ENCODE results near the gene ETS1.
"Not testable (repeated sequence)": the region's sequence is repeated elsewhere in the genome, so short reads cannot be mapped to it uniquely, and the experiment has no call there.

The ETS1 gene

DNA sequence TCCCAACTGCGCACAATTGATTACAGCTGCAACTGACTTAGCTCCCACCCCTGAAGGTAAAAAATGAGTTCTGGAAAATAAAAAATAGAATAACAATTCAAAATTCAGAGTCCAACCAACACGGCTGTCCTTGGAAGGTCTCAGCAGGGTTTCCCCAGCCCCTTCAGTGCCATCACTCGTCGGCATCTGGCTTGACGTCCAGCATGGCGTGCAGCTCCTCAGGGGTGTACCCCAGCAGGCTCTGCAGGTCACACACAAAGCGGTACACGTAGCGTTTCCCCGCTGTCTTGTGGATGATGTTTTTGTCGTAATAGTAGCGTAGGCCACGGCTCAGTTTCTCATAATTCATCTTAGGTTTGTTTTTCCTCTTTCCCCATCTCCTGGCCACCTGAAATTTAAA lies 125.2 kb downstream of the ETS1 start:
- ATAC-seq, result no peak

DNA sequence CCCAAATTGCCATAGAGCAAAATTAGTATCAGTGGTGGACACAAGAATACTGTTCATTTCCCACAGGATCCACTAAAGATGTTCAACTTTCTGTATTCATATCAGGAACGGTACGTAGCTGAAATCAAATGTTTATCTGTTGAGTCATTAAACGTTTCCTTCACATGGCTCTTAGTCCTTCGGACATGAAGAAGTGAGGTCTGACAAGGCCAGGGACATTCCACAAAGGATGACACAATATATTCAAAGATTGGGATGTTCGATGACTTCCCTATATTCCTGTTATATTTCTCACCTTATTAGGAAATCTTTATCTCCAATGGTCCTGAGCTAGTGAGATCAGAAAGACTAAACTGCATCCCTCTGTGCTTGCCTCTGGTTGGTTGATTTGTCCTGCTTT lies 129.0 kb downstream of the ETS1 start:
- ATAC-seq, result no peak

DNA sequence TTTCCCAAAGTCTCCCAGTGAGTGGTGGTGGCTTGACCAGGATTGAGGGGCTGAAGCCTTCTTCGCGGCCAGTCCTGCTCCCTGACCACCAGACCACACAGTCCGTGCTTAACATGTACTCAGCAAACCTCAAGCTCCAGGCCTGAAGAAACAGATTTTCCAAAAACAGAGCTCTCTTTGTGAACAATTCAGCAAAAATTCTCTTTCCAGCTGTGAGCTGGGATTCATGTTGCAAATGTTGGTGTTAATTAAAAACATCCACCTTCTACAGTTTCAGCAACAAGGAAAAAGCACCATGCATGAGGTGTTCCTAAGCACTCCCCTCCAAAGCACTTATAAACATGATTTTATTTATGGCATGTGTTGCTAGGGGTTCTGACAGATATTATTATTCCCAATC lies 129.5 kb downstream of the ETS1 start:
- no peak for ATAC-seq

DNA sequence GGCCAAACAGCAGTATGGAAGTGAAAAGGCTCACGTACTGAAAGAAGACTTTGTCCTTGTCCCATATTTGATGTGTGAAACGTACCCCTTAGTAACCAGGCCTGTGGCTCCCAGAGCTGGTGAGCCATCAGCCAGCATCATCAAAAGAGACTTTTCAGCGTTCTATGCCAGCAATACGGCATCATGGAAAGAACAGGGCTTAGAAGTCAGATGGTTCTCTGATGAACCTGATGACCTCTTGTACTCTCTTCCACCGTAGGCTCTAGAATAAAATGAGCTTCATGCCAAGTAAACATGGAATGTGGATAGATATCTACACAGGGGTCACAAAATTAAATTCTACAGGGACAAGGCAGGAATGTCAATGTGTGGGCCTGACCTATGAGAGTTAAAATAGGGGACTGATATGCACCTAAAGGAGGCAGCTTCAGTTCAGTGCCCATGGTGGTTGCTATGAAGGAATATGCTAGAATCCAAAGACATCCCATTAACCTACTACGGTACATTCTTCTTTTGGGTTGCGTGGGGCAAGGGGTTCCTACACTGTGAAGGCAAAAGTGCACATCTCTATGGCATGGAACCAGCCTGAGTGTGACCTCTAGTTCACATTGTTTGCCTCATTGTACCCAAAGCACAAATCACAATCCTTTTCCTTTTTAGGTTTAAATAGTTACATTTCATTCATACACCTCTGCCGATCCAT lies 130.6 kb downstream of the ETS1 start:
- no peak for ATAC-seq

DNA sequence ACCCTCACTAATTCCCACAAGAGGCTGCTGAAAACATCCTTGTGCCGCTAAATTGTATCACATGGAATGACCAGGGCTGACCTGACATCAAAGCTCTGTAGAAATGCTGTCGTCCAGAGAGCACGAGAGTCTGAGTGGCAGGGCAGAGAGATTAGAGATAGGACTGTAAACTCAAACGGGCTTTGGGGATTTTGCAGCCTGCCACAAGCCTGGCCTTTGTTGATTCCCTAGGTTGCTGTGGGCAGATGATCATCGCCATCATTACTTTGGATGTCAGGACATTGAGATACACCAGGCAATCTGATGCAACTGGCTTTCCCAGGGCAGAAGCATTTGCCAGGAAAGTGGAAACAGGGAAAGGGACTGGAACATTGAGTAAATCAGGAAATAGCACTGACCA lies 131.6 kb downstream of the ETS1 start:
- ATAC-seq, result no peak

DNA sequence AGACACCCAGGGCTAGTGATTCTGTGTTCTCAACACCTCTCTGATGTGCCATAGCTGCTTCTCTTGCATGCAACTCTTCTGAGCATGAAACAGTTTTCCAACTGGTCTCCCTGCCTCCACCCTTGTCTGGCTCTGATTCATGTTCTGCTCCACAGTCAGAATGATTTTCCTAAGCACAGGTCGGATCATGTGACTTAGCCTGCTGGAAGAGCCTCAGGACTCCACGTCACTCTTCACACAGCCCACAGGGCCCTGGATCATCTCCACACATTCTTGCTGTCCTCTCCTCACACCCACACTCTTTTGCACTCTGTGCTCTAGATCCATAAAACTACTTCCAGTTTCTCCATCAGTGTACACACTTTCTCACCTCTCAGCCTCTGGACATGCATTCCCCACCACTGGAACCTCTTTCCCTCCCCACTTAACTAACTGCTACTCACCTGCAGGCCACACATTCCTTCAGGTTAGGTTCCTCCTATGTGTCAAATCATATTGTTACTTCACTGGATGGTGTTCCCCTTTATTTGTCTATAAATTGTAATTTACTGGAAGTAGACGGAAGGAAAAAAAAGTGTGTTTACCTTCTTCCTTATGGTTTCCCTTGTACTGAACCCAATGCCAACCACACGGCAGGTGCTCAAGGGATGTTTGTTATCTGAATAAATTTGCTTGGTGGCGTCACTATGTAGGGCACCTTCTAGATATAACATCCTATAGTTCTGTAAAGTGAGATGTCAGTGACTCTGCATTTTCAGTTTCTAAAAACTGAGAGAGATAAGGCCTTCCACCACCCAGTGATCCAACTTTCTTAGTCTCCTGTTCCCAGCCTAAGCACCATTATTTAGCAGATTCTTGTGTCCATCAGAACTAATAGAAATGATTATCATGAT lies 133.7 kb downstream of the ETS1 start:
- ATAC-seq, result peak; percentile 37 to 42

DNA sequence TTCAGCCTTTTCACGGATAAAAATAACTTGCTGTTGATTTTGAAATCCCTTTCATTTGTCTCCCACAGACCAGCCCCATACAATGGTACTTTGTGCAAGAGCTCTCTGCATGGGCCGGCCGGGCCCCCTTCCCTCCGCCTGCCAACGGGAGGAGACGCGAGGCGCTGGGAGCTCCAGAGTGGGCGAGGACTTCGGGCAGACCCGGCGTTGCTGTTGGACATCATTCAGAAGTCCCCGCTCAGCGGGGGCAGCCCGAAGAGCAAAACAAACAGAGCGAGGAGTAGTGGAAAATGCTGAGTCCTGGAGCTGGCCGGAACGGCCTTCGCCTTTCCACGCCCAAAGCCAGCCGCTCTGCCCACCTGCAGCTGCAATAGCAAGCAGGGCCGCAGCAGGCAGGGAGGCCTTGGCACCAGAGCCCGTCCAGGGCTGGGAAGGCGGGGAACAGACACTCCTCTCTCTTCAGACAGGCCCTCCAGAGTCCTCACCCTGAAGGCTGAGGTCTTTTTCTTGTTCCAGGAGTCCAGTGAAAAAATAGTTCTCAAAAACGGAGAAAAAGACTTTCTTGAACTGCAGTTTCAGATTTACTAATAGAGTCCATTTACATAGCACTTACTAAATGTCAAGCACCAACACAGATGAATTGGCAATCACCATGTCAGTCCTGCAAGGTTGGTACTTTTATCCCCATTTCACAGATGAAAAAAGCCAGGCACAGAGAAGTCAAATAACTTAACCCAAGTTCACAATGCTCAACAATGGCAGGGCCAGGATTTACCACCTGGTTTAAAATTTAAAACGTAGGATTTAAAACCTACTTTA lies 135.5 kb downstream of the ETS1 start:
- ATAC-seq, result no peak

DNA sequence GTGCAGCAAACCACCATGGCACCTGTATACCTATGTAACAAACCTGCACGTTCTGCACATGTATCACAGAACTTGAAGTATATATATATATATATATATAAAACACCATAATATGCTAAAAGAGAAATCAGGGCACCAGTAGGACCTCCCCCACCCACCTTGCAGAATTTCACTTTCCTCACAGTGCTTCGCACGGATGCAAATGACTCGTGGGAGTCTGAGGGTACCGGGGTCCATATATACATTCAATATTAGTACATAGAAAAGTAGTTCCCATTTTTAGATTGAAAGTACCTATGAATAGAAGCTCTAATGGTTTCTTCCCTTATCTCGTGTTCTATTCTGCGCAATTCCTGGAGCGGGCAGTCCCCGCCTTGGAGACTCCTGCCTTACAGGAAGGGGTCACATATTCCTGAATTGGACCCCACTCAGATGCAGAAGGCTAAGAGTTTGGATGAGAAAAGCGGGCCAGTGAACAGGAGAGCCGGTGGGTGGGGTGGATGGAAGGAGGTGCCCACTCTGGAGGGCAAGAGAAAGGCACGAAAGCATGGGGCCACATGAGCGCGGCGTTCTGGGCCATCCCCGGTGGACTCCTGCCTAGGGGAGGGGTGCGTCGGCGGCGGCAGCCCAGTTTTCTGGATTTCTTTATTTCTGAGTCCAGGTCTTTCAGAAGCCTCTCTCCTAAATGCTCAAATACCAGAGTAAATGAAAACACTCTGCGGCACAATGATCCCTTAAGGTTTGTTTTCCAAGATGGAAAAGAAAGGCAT lies 136.3 kb downstream of the ETS1 start:
- ATAC-seq, result no peak

DNA sequence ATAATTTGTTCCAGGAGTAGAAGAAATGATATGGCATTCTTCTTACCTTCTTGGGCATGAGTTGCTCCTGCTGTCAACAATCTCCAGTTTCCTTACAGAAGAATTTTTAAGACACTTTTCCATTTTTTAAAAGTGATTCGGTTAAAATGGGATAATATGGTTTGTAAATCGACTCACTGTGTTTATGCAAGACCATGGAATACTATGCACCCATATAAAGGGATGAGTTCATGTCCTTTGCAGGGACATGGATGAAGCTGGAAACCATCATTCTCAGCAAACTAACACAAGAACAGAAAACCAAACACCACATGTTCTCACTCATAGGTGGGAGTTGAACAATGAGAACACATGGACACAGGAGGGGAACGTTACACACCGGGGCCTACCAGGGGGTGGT lies 136.9 kb downstream of the ETS1 start:
- not testable (repeated sequence) for ATAC-seq

DNA sequence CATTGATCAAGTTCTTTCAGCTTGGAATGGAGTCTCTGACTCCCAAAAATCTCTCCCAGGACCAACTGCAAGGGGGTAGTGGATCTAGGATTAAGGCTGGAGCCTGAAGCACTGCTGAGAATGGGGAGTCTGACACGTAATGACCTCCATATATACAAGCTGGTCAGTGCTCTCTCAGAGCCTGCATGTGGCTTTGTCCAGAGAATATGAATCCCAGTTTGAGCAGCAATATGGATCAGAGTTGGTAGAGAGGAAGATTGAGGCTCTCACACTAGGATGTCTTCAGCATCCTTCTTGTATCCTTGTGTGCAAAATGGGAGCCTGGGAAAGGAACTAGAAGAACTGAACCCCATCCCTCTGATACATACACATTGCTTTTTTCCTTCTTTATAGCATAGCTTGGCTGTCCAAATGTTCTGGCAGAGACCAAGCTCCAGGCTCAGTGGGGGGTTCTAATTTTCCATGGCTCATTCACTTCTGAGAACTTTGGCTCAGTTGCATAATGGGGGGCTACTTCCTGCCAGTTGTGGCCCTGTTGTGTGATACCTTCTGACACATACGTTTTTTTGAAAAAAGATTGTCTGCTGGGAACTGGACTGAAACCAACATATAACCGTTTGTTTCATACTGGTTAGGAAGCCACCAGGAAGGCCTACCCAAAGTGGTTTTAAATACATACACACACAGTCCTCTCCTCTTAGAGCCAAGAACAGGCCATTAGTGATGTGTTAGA lies 138.2 kb downstream of the ETS1 start:
- ATAC-seq, result peak in 1 of 2 donors; percentile 10

DNA sequence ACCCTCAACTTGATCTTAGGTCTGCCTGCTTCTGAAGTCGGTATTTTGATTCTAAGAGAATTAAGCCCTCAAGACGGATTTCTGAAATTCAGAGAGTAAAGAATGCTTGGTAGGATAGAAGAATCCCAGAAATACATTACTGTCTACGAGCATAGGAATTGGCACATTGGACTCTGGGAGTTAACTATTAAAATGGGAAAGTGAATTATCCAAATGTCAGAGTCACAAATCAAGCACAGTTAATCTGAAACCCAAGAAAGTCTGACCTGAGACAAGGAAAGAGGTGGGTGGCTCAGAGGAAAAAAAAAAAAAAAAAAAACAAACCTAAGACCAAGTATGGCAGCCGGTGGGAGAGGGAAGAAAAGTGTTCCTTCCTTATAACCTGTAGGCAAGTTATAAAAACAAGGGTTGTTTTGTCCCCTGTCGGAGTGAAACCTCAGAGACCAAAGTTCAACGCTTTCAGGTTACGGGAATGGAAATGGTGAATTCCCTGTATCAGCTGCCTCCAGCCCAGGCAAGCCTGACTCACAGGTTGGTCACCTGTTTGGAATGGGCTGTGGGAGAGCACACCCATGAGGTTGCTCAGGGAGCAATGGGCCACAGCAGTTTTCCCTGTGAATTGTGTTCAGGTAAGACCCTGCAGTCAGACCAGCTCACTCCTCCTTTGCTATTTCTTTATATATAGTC lies 139.0 kb downstream of the ETS1 start:
- ATAC-seq, result no peak

DNA sequence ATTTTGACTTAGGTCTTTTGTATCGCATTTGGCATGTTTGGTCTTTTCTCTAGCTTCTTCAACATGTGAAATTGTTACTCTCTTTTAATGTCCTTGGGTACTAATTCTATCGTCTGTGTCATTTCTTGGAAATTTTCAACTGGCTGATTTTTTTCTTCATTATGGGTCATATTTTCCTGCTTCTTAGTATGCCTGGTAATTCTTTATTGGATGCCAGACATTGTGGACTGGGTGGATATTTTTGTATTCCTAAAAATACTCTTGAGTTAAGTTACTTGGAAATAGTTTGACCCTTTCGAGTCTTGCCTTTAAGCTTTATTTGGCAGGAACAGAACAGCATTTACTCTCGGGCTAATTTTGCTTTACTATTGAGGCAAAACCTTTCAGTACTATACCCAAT lies 140.1 kb downstream of the ETS1 start:
- ATAC-seq, result no peak

DNA sequence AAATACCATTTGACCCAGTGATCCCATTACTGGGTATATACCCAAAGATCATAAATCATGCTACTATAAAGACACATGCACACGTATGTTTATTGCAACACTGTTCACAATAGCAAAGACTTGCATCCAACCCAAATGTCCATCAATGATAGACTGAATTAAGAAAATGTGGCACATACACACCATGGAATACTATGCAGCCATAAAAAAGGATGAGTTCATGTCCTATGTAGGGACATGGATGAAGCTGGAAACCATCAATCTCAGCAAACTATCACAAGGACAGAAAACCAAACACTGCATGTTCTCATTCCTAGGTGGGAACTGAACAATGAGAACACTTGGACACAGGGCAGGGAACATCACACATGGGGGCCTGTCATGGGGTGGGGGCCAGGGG lies 141.4 kb downstream of the ETS1 start:
- ATAC-seq, result not testable (repeated sequence)

DNA sequence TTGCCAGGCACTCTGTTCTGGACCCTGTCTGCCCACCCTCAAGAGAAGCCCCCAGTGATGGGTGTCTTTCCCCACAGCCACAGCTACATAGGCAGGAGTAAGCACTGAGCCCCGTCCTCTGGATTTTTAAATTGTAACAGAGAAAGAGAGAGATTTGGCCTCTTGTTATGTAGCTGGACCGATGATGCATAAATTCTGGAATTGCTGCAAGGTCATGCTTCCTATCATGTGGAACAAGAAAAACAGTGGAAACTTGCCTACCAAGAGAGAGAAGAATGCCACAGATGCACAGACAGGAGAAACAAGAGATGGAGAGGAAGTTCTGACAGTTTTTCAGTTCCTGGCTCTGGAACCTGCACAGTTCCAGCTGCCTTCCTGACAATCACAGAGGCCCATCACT lies 150.2 kb downstream of the ETS1 start:
- ATAC-seq, result no peak

DNA sequence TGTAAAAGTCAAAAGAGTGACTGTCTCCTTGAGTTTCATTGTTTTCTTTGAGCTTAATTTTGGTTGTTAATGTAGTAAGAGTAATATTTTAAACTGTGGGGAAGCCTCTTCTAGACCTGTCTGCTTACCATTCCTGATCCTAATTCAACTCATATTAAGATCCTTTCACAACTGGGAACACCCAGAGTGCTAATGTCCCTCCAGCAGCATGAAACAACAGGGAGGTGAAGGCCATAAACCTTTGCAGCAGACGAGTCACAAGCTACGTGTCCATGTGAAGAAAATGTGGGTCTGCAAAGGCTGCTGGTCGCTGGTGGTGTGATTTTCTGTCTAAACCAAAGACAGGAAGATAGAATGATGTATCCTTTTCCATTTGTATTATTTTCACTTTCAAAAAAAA lies 152.5 kb downstream of the ETS1 start:
- no peak for ATAC-seq

DNA sequence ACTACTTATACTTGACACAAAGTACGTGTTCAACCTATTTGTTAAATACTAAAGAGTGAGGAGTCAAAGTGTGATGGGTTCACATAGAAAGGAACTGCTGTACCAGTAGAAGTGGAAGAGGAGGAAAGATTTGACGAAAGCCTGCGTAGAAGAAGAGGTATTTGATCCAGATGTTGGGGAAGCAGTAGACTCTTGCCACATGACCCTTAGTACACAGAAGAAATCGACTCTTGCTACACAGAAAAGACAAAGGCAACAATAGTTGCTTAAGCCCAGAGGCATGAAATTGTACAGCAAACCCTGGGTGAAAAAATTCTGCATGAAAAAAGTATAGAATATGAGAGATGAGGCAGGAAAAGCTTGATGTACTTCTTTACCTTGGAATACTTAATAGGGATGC lies 152.9 kb downstream of the ETS1 start:
- no peak for ATAC-seq

DNA sequence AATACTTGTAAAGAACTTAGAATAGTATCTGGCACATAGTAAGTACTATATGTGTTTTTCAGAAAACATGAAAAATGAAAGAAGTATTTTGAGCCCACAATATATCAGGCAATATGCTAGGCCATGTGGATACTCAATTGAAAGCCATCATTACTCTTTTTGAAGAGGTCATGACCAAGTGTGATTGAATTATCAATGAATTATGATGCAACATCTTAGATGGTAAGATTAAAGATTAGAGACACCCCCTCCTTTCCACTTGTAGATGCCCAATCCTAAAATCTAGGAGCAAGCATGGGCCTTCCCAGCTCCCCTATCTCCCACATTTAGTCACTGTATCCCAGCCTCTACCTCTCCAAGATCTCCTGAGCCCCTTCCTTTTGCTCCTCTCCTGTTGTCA lies 154.4 kb downstream of the ETS1 start:
- ATAC-seq, result no peak

DNA sequence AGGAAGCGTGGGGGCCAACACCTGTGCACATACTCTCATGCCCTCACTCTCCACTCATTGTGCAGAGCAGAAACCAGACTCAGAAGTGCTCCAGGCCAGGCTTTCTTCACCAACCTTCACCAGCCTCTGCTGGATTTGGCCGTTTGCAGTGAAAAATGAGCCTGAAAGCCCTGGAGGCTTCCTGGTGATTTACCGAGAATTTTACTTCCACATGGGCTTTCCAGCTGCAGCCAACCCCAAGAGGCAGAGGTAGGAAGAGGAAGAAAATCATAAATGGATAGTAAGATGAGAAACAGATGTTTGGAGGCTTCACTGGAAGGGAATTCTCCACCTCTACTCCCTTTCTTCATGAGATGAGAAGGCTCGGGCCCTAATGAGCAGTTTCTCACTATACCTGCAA lies 155.4 kb downstream of the ETS1 start:
- no peak for ATAC-seq

DNA sequence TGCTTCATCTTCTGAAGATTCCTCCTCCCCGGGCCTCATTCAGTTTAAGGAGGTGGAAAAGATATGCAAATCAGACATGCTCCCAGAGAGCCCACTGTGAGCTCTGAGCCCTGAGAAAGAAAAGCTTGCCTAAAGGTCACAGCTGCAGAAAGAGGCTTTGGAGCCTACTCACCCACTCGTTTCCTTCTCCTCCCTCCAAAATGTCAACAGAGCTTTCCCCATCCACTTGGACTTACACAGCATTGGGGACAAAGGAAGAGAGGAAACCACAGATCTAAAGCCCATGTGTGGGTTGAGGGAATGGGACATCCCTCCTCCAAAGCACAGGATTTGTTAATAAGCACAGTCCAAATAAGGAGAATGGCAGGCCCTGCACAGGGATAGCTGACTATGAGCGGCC lies 158.4 kb downstream of the ETS1 start:
- ATAC-seq, result no peak

DNA sequence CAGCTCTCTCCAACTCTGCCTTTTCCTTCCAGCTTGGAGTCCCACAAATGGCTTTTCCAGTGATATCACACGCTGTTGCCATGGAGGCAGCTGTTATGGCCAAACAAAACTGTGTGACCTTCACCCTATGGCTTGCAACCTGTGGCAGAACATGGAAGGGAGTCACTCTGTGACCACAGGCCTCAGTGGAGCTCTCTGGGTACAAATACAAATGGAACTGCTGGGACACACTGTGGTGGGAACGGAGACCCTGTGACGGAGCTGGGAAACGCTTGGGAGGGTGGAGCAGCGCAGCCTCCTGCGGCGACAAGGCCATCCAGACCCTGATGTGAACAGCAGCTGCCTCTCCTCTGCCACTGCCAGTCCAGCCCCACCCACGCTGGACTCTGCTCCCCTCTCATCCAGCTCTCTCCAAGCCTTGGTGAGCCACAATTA lies 162.5 kb downstream of the ETS1 start:
- no peak for ATAC-seq

DNA sequence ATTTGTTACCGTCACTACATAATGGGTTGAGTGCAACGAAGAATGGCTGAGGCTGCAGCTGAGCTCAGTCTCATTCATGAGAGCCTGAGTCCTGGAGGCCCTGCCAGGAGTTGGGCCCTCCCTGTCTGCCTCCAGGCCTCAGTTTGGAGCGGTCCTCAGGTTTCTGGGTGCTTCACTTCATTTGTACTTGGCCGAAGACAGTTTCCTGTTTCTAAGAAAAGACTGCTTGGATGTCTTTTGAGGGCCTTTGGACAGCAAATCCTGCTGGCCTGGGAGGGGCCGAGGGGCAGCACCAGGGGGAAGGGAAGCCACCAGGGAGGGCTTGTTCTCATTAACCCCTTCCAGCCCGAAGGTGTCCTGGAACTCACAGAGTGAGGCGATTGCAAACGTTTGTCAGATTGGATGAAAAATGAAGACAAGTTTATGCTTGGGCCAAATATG lies 163.1 kb downstream of the ETS1 start:
- ATAC-seq, result no peak

All from activated CD4-positive, CD25-positive, alpha-beta regulatory T cell treated with anti-CD3 and anti-CD28 coated beads, Interleukin-2, amount 50 U/mL, for 24 hours (primary cell).